Lung (tissue), 12 donors: ENCODE measurements around the gene IFI44L. TPM values are rescaled to one million over a fixed set of nuclear protein-coding genes. Genes with fewer than 3 reads are reported as not detected.

Source experiments
- ATAC-seq: fragments of 200-7000 bp; cut with Tn5 transposase; one replicate; pipeline ENCODE4 v1.9.1; 2020; ENCODE audit warnings: moderate number of reproducible peaks; ENCODE audit not compliant: insufficient read depth, low FRiP score
- DNase-seq, 3 donors: peaks; one replicate each; pipeline ENCODE4 v3.0.0-alpha.2; 2013 to 2017
- H3K27ac ChIP-seq, 2 donors: one replicate each; pipeline ENCODE4 v1.5.1; 2013; ENCODE audit warnings: mild to moderate bottlenecking in 2 of 2, moderate library complexity in 2 of 2, control low read depth in 1 of 2, inconsistent platforms in 1 of 2, low read depth in 1 of 2, low read length in 1 of 2
- H3K27me3 ChIP-seq, 3 donors: one replicate each; pipeline ENCODE4 v1.5.1; 2013; ENCODE audit warnings: low read length in 2 of 3; ENCODE audit not compliant: control insufficient read depth in 3 of 3, insufficient read depth in 3 of 3
- H3K36me3 ChIP-seq, 4 donors: one replicate each; pipeline ENCODE4 v1.5.1; 2013; ENCODE audit warnings: low read length in 4 of 4, mild to moderate bottlenecking in 1 of 4, moderate library complexity in 1 of 4; ENCODE audit not compliant: control insufficient read depth in 4 of 4, insufficient read depth in 4 of 4
- H3K4me1 ChIP-seq, 5 donors: one replicate each; pipeline ENCODE4 v1.5.1; 2013; ENCODE audit warnings: low read length in 5 of 5, mild to moderate bottlenecking in 2 of 5, moderate library complexity in 1 of 5; ENCODE audit not compliant: control insufficient read depth in 5 of 5, insufficient read depth in 5 of 5
- H3K4me3 ChIP-seq: one replicate; pipeline ENCODE4 v1.5.1; 2013; ENCODE audit warnings: mild to moderate bottlenecking, control low read depth, moderate library complexity
- H3K9ac ChIP-seq, 2 donors: one replicate each; pipeline ENCODE4 v1.5.1; 2013; ENCODE audit warnings: low read length in 2 of 2, control low read depth in 1 of 2; ENCODE audit not compliant: insufficient read depth in 1 of 2
- H3K9me3 ChIP-seq, 4 donors: one replicate each; pipeline ENCODE4 v1.5.1; 2013; ENCODE audit warnings: low read length in 3 of 4, mild to moderate bottlenecking in 1 of 4, moderate library complexity in 1 of 4; ENCODE audit not compliant: control insufficient read depth in 4 of 4, insufficient read depth in 3 of 4
- WGBS, 2 donors: extraction: QIAGEN DNeasy Blood & Tissue Kit; methylation state at CpG; one replicate each; pipeline ENCODE4 v1.1.7; 2013; 5-methylcytosine and 5-hydroxymethylcytosine counted together
- polyA plus RNA-seq, 2 donors: library from polyadenylated mRNA; stranded (reverse); fragments of 200-250 nt; gene quantifications; one replicate each; pipeline ENCODE4 v1.2.1, GENCODE V29; 2013
- total RNA-seq, 2 donors: library from RNA; depleted of rRNA in 1 of 2; stranded (reverse); fragments of >200 nt in 1 of 2; gene quantifications; one replicate each; pipeline ENCODE4 v1.2.1, GENCODE V29; 2014 to 2021
- TF ChIP-seq, protein P1 (sequence below): IDR thresholded peaks from 2 replicates; pipeline ENCODE4 v1.5.1; 2012; ENCODE audit warnings: mild to moderate bottlenecking; ENCODE audit errors: control extremely low read depth, extremely low read depth
- donor health status: control.
- donor health status: control.
- donor health status: Bipolar disorder and iron deficiency.
- donor health status: healthy.
- donor health status: DM: yes; HTN: yes; CAD: no.

The IFI44L gene
- total and polyA plus RNA-seq, 4 donors = 3.3 to 11.8 (median 7.3) TPM

DNA sequence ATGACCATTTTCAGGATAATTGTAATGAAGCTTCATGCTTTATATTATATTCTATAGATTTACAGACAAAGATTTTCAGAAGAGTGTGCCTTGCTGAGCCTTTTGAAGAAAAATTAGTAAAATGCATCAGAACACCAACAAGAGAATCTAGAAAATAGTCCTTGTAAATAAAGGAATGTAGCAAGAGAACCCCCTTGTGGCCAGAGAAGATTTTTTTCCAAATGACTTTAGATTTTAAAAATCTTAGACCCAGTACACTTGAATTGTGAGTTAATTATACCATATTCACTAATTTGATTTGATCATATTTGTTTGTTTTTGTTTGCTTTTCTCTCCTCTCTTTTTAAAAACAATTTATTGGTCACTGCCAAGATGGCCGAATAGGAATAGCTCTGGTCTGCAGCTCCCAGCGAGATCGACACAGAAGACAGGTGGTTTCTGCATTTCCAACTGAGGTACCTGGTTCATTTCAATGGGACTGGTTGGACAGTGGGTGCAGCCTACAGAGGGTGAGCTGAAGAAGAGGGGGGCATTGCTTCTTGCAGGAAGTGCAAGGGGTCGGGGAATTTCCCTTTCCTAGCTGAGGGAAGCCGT lies 12.8 kb upstream of the IFI44L start:
- TF ChIP-seq, protein P1, sequence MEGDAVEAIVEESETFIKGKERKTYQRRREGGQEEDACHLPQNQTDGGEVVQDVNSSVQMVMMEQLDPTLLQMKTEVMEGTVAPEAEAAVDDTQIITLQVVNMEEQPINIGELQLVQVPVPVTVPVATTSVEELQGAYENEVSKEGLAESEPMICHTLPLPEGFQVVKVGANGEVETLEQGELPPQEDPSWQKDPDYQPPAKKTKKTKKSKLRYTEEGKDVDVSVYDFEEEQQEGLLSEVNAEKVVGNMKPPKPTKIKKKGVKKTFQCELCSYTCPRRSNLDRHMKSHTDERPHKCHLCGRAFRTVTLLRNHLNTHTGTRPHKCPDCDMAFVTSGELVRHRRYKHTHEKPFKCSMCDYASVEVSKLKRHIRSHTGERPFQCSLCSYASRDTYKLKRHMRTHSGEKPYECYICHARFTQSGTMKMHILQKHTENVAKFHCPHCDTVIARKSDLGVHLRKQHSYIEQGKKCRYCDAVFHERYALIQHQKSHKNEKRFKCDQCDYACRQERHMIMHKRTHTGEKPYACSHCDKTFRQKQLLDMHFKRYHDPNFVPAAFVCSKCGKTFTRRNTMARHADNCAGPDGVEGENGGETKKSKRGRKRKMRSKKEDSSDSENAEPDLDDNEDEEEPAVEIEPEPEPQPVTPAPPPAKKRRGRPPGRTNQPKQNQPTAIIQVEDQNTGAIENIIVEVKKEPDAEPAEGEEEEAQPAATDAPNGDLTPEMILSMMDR = no peak
- no peaks in the 10 kb centered on the region for H3K27me3 ChIP-seq
- 83 to 89% methylated on average over 5 of the region's 5 CpGs for WGBS, 2 donors
- no peaks in the 10 kb centered on the region for H3K9me3 ChIP-seq
- ATAC-seq (no peak), DNase-seq (peak in 2 of 3 donors; percentile 36 to 54)
- H3K27ac ChIP-seq = no peak overlapping the region
- no peaks in the 10 kb centered on the region for H3K4me1 ChIP-seq
- H3K4me3 ChIP-seq = no peak overlapping the region
- H3K9ac ChIP-seq = no peak overlapping the region
- H3K36me3 ChIP-seq = no peaks in the 10 kb centered on the region

DNA sequence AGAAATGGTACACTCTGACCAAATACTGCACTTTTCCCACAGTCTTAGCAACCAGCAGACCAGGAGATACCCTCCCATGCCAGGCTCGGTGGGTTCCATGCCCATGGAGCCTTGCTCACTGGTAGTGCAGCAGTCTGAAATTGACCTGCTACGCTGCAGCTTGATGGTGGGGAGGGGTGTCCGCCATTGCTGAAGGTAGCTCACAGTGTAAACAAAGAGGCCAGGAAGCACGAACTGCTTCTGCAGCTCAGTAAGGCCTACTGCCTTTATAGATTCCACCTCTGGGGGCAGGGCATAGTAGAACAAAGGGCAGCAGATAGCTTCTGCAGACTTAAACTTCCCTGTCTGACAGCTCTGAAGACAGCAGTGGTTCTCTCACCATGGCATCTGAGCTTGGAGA lies 12.3 kb upstream of the IFI44L start:
- WGBS, 2 donors = 71 to 72% methylated on average over 4 of the region's 4 CpGs

DNA sequence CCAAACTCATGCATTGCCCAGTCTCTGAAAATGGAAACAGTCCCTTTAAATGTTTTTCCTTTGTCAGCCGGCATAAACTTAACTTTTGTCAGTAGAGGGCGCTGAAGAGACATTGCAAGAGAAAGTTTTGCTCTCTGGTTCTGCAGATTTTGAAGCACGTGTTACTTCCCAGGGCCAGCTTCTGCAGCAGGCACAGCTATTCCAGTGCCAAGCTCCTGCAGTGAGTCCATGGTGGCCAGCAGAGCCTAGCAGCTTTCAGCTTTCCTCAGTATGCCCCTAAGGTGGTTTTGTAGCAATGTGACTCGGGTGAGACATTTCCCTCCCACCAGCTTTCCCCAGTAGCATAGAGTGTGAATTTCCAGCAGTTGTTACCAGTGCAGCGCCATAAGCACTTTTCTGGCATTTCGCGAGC lies 2.6 kb upstream of the IFI44L start:
- WGBS, 2 donors = 38 to 42% methylated on average over 7 of the region's 7 CpGs
- H3K9me3 ChIP-seq = no peaks in the 10 kb centered on the region
- H3K27me3 ChIP-seq = no peaks in the 10 kb centered on the region
- no peak overlapping the region for H3K4me3 ChIP-seq
- TF ChIP-seq, protein P1 = peak; percentile 86
- DNase-seq (peak; percentile 70 to 95 (median 94)), ATAC-seq (peak; percentile 89)
- H3K4me1 ChIP-seq = peaks cover 0 to 11% (median 0%) of the 10 kb centered on the region in 5 donors
- H3K36me3 ChIP-seq = no peaks in the 10 kb centered on the region
- H3K9ac ChIP-seq = no peak overlapping the region
- peak overlapping the region in 1 of 2 donors; percentile 17 for H3K27ac ChIP-seq

More for the DNA sequence above, 12.3 kb upstream of the IFI44L start:
- Histone ChIP-seq H3K9ac (no peak overlapping the region), H3K9me3 (no peaks in the 10 kb centered on the region), H3K4me1 (no peaks in the 10 kb centered on the region), H3K4me3 (no peak overlapping the region), H3K27me3 (no peaks in the 10 kb centered on the region), H3K36me3 (no peaks in the 10 kb centered on the region), H3K27ac (no peak overlapping the region)
- DNase-seq (no peak), ATAC-seq (no peak)
- TF ChIP-seq, protein P1 = no peak

DNA sequence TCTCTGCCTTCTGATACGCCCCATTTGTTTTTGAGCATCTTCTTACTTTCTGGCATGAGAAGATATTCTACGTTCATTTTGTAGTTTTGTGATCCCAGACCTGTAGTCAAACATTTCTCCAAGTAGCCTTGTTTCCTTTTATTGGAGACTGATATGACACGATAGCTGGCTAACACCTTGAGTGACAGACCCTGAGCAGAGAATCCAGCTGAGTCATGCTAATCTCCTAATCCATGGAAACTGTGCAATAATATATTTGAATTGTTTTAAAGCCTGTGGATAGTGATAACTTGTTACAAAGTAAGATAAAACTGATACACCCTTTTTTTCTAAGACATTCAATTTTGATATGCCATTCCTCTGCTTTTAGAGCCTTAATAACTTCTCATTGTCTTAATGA lies 1.2 kb upstream of the IFI44L start:
- Histone ChIP-seq H3K9me3 (no peaks in the 10 kb centered on the region), H3K9ac (peak overlapping the region in 1 of 2 donors; percentile 42), H3K27me3 (no peaks in the 10 kb centered on the region), H3K4me1 (peaks cover 0 to 11% (median 3%) of the 10 kb centered on the region in 5 donors), H3K36me3 (no peaks in the 10 kb centered on the region), H3K4me3 (no peak overlapping the region), H3K27ac (peak overlapping the region; percentile 66 to 75)
- no peak for ATAC-seq
- no peak for DNase-seq
- 42 to 82% methylated on average over 3 of the region's 3 CpGs for WGBS, 2 donors
- TF ChIP-seq, protein P1 = no peak
